B cell (primary cell): ENCODE results near the gene HOXB4. TPM values are rescaled to one million over a fixed set of nuclear protein-coding genes. Genes with fewer than 3 reads are reported as not detected.
A peak's percentile ranks its signal among the peaks of the same experiment; 100 is the strongest.

ENCODE experiments used
- ATAC-seq: fragments of 200-7000 bp; cut with Tn5 transposase; one replicate; pipeline ENCODE4 v1.10.0; 2021; ENCODE audit warnings: low read depth, mild to moderate bottlenecking, moderate number of reproducible peaks, moderate library complexity
- CTCF ChIA-PET: fragments of 350-600 bp; sonication (Branson Sonifier 250); formaldehyde crosslinking; loops from one replicate; lab custom pipeline; 2021; ENCODE audit warnings: antibody characterized with exemption, inconsistent platforms; lab: Charles Lee
- POLR2A ChIA-PET: fragments of 350-600 bp; sonication (Branson Sonifier 250); formaldehyde crosslinking; loops from one replicate; lab custom pipeline; 2021; ENCODE audit warnings: antibody characterized with exemption; lab: Charles Lee
- DNase-seq: peaks from one replicate; pipeline ENCODE4 v3.0.0; 2013
- H2AFZ ChIP-seq: 2 replicates; pipeline ENCODE4 v1.6.1; 2012; ENCODE audit warnings: mild to moderate bottlenecking, low read depth, low read length; ENCODE audit not compliant: insufficient read depth, poor library complexity, severe bottlenecking
- H3K27ac ChIP-seq, 2 donors: 1 replicate in 1 of 2; 2 replicates in 1 of 2; pipeline ENCODE4 v1.5.1; 2012 to 2013; ENCODE audit warnings: low read length in 2 of 2, mild to moderate bottlenecking in 2 of 2, moderate library complexity in 1 of 2
- H3K27me3 ChIP-seq, 4 experiments: fragments of 200-600 bp in 1 of 4; sonication (generic) in 1 of 4; replicated peaks in 1 of 4; 1 replicate in 2 of 4; 2 replicates in 2 of 4; pipeline versions ENCODE4 v1.6.1 to v1.7.0; 2013 to 2016; ENCODE audit warnings: low read length in 3 of 4, mild to moderate bottlenecking in 2 of 4, mixed read lengths in 1 of 4, moderate library complexity in 1 of 4; ENCODE audit not compliant: insufficient read depth in 4 of 4, control insufficient read depth in 3 of 4; ENCODE audit errors: control extremely low read depth in 1 of 4
- H3K36me3 ChIP-seq, 2 experiments: replicated peaks in 1 of 2; 1 replicate in 1 of 2; 2 replicates in 1 of 2; pipeline versions ENCODE4 v1.6.1 to v1.7.1; 2013; ENCODE audit warnings: low read length in 1 of 2; ENCODE audit not compliant: insufficient read depth in 2 of 2, control insufficient read depth in 1 of 2; ENCODE audit errors: control extremely low read depth in 1 of 2, extremely low read depth in 1 of 2
- H3K4me1 ChIP-seq, 2 donors: fragments of 200-600 bp in 1 of 2; sonication (generic) in 1 of 2; 1 replicate in 1 of 2; 2 replicates in 1 of 2; pipeline versions ENCODE4 v1.5.1 to v1.6.1; 2013 to 2017; ENCODE audit warnings: low read length in 2 of 2; ENCODE audit not compliant: control insufficient read depth in 2 of 2, insufficient read depth in 2 of 2
- H3K4me2 ChIP-seq: replicated peaks from 2 replicates; pipeline ENCODE3; 2012; ENCODE audit warnings: mild to moderate bottlenecking, low read depth, low read length; ENCODE audit not compliant: poor library complexity, severe bottlenecking
- H3K4me3 ChIP-seq, 5 experiments: fragments of 200-600 bp in 1 of 5; sonication (generic) in 1 of 5; 1 replicate in 3 of 5; 2 replicates in 2 of 5; pipeline versions ENCODE4 v1.5.1 to v1.7.0; 2011 to 2016; ENCODE audit warnings: low read length in 4 of 5, mild to moderate bottlenecking in 4 of 5, low read depth in 2 of 5, control low read depth in 1 of 5, moderate library complexity in 1 of 5; ENCODE audit not compliant: insufficient read depth in 1 of 5; ENCODE audit errors: control extremely low read depth in 1 of 5, extremely low read depth in 1 of 5
- H3K79me2 ChIP-seq: fragments of 200-600 bp; sonication (generic); one replicate; pipeline ENCODE4 v1.6.0; 2016; ENCODE audit warnings: low read length; ENCODE audit not compliant: control insufficient read depth, insufficient read depth
- H3K9ac ChIP-seq: fragments of 200-600 bp; sonication (generic); 2 replicates; pipeline ENCODE4 v1.6.1; 2017; ENCODE audit warnings: mild to moderate bottlenecking, low read length, moderate library complexity
- H3K9me3 ChIP-seq, 3 donors: one replicate each; pipeline versions ENCODE4 v1.6.1 to v1.7.1; 2013; ENCODE audit warnings: low read length in 2 of 3; ENCODE audit not compliant: control insufficient read depth in 2 of 3, insufficient read depth in 1 of 3; ENCODE audit errors: control extremely low read depth in 1 of 3
- H4K20me1 ChIP-seq: 2 replicates; pipeline ENCODE4 v1.6.0; 2012; ENCODE audit warnings: mild to moderate bottlenecking, low read length; ENCODE audit not compliant: insufficient read depth, control insufficient read depth, poor library complexity, severe bottlenecking
- H3K27ac Mint-ChIP-seq: one replicate; pipeline ENCODE4 v1.8.0; 2021; ENCODE audit warnings: mixed read lengths
- H3K27me3 Mint-ChIP-seq: one replicate; pipeline ENCODE4 v1.8.0; 2021; ENCODE audit warnings: mixed read lengths
- H3K4me1 Mint-ChIP-seq: one replicate; pipeline ENCODE4 v1.8.0; 2021; ENCODE audit warnings: mixed read lengths
- H3K4me3 Mint-ChIP-seq: one replicate; pipeline ENCODE4 v1.8.0; 2021; ENCODE audit warnings: mixed read lengths
- H3K9me3 Mint-ChIP-seq: one replicate; pipeline ENCODE4 v1.8.0; 2022; ENCODE audit warnings: mixed read lengths; ENCODE audit not compliant: insufficient read depth
- EZH2 ChIP-seq: IDR thresholded peaks from 2 replicates; pipeline ENCODE4 v1.6.1; 2012; ENCODE audit warnings: borderline replicate concordance, low read depth, mild to moderate bottlenecking, moderate library complexity, low read length; ENCODE audit not compliant: insufficient read depth, poor library complexity, severe bottlenecking
- WGBS: methylation state at CpG from one replicate; pipeline ENCODE4 v1.1.5; 2013; ENCODE audit warnings: missing lambda C conversion rate; ENCODE audit not compliant: insufficient coverage; 5-methylcytosine and 5-hydroxymethylcytosine counted together
- intact Hi-C: fragments of 100-400 bp; cut with micrococcal nuclease; formaldehyde crosslinking; loops from one replicate; pipeline ENCODE4 v1.10.0; 2022
- polyA plus RNA-seq: library from polyadenylated mRNA; depleted of rRNA; stranded (reverse); fragments of >200 nt; gene quantifications from 2 replicates; pipeline ENCODE4 v1.2.3, GENCODE V29; 2012
- total RNA-seq, 2 donors: library from RNA; stranded (reverse); fragments of 120-200 nt in 1 of 2; gene quantifications; 1 replicate in 1 of 2; 2 replicates in 1 of 2; pipeline versions ENCODE4 v1.2.3 to v1.2.4, GENCODE V29; 2013 to 2022
- TF ChIP-seq, protein P1 (sequence below): fragments of 200-600 bp; IDR thresholded peaks from one replicate; pipeline ENCODE4 v1.8.0; 2022; ENCODE audit warnings: antibody characterized with exemption, mild to moderate bottlenecking

Gene HOXB4
- total and polyA plus RNA-seq, 2 donors (not counting 1 experiment from before 2014, with no cell fraction given) = 0.85 to 1.7 TPM

DNA sequence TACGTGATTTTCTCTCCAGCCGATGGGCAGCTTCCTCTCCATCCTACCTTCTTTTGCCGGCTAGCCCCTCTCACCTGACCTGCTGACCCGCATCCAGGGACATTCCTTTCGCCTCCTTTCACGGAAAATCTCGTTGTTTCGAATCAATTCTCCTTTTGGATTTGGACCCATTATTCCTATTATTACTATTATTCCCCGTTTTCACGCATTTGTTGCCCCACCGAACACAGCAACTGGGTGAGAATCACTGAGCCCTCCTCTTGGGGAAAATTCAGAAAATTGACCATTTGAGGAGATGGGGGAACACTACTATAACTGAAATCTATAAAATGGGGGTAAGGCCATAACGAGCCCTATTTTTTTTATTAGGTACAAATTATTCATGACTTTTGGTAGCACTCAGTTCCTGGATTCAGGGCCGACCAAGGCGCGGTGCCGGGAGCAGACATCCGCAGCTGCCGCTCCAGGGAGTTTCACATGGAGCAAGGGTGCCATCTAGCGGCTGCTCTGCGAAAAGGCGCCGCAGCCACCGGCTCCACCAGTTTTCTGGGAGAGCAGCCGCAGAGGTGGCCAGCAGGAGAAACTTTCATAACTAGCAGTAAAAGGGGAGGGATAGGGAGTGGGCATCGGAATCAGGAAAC, 40.2 kb upstream of the HOXB4 start:
- Mint-ChIP-seq H3K4me1 (peaks cover 28% of the 10 kb centered on the region), H3K9me3 (no peaks in the 10 kb centered on the region), H3K27ac (peak overlapping the region; percentile 74), H3K4me3 (no peak overlapping the region), H3K27me3 (peaks cover 86% of the 10 kb centered on the region)
- TF ChIP-seq, protein P1, sequence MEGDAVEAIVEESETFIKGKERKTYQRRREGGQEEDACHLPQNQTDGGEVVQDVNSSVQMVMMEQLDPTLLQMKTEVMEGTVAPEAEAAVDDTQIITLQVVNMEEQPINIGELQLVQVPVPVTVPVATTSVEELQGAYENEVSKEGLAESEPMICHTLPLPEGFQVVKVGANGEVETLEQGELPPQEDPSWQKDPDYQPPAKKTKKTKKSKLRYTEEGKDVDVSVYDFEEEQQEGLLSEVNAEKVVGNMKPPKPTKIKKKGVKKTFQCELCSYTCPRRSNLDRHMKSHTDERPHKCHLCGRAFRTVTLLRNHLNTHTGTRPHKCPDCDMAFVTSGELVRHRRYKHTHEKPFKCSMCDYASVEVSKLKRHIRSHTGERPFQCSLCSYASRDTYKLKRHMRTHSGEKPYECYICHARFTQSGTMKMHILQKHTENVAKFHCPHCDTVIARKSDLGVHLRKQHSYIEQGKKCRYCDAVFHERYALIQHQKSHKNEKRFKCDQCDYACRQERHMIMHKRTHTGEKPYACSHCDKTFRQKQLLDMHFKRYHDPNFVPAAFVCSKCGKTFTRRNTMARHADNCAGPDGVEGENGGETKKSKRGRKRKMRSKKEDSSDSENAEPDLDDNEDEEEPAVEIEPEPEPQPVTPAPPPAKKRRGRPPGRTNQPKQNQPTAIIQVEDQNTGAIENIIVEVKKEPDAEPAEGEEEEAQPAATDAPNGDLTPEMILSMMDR = peak; percentile 97
- no peak for TF ChIP-seq EZH2
- peaks cover 0 to 23% (median 0%) of the 10 kb centered on the region in 3 donors for H3K9me3 ChIP-seq
- no peaks in the 10 kb centered on the region for H3K79me2 ChIP-seq
- H3K27ac ChIP-seq = no peak overlapping the region
- peak overlapping the region; percentile 21 for H3K4me2 ChIP-seq
- ChIA-PET POLR2A (interaction anchor here (0.7 to 0.8 kb wide), 2 partner anchors 8 to 465 kb away, joined by 6 to 7 read pairs; no protein-coding TSS in a partner anchor), CTCF (interaction anchor here (0.6 to 2.6 kb wide), 33 partner anchors 9 to 1435 kb away, joined by 3 to 34 read pairs (median 4); partner anchors contain the start of gene PNPO)
- peaks cover 33 to 51% of the 10 kb centered on the region in 2 donors for H3K4me1 ChIP-seq
- peak; percentile 71 for ATAC-seq
- no peak overlapping the region for H3K9ac ChIP-seq
- H3K36me3 ChIP-seq = no peaks in the 10 kb centered on the region
- WGBS = 6% methylated on average over 22 of the region's 25 CpGs
- DNase-seq = peak; percentile 87
- intact Hi-C loops = loop anchor here (1.0 kb wide), 6 partner anchors 282 to 593 kb away; no protein-coding TSS in a partner anchor
- no peak overlapping the region for H2AFZ ChIP-seq
- no peaks in the 10 kb centered on the region for H4K20me1 ChIP-seq
- H3K4me3 ChIP-seq = no peak overlapping the region
- H3K27me3 ChIP-seq = peaks cover 0 to 97% (median 72%) of the 10 kb centered on the region in 4 experiments
